Endodermal cell (in vitro differentiated cells): Measurements from ENCODE around the gene CHTOP. TPM values are rescaled to one million over a fixed set of nuclear protein-coding genes. Genes with fewer than 3 reads are reported as not detected.

Experiments
- DNase-seq: peaks from one replicate; pipeline ENCODE4 v3.0.0-alpha.2; 2017
- H3K27ac ChIP-seq: 2 replicates; pipeline ENCODE4 v1.5.1; 2013; ENCODE audit warnings: mild to moderate bottlenecking, low read depth, low read length, moderate library complexity
- H3K27me3 ChIP-seq: 2 replicates; pipeline ENCODE4 v1.6.1; 2013; ENCODE audit warnings: mild to moderate bottlenecking, low read length, moderate library complexity; ENCODE audit not compliant: insufficient read depth, control insufficient read depth, poor library complexity, severe bottlenecking
- H3K36me3 ChIP-seq: 2 replicates; pipeline ENCODE4 v1.7.0; 2013; ENCODE audit warnings: mild to moderate bottlenecking, low read length, moderate library complexity; ENCODE audit not compliant: control insufficient read depth, insufficient read depth
- H3K4me1 ChIP-seq: one replicate; pipeline ENCODE4 v1.7.0; 2013; ENCODE audit warnings: low read length; ENCODE audit not compliant: control insufficient read depth, insufficient read depth
- H3K4me3 ChIP-seq: 2 replicates; pipeline ENCODE4 v1.5.1; 2013; ENCODE audit warnings: mild to moderate bottlenecking, low read length, moderate library complexity
- H3K9ac ChIP-seq: 2 replicates; pipeline ENCODE4 v1.6.1; 2013; ENCODE audit warnings: mild to moderate bottlenecking, low read length, moderate library complexity; ENCODE audit not compliant: poor library complexity, severe bottlenecking; ENCODE audit errors: extremely low read depth
- H3K9me3 ChIP-seq: 2 replicates; pipeline ENCODE4 v1.6.1; 2013; ENCODE audit warnings: mild to moderate bottlenecking, low read length, moderate library complexity; ENCODE audit not compliant: control insufficient read depth
- H3K27ac Mint-ChIP-seq: 2 replicates; pipeline ENCODE4 v1.8.0; 2020; ENCODE audit warnings: mixed read lengths
- H3K27me3 Mint-ChIP-seq: 2 replicates; pipeline ENCODE4 v1.8.0; 2021; ENCODE audit warnings: mild to moderate bottlenecking, mixed read lengths; ENCODE audit not compliant: insufficient read depth
- H3K36me3 Mint-ChIP-seq: 2 replicates; pipeline ENCODE4 v1.8.0; 2020; ENCODE audit warnings: low read depth, mixed read lengths
- H3K4me1 Mint-ChIP-seq: 2 replicates; pipeline ENCODE4 v1.8.0; 2020; ENCODE audit warnings: mixed read lengths
- H3K4me3 Mint-ChIP-seq: 2 replicates; pipeline ENCODE4 v1.8.0; 2020; ENCODE audit warnings: mild to moderate bottlenecking, moderate library complexity, mixed read lengths
- H3K9me3 Mint-ChIP-seq: 2 replicates; pipeline ENCODE4 v1.8.0; 2020; ENCODE audit warnings: mild to moderate bottlenecking, mixed read lengths
- CTCF ChIP-seq: fragments of 200-600 bp; sonication (generic); conservative IDR thresholded peaks from 2 replicates; pipeline ENCODE4 v1.5.0; 2021; ENCODE audit warnings: antibody characterized with exemption, mild to moderate bottlenecking
- WGBS, 2 experiments: methylation state at CpG; one replicate each; pipeline versions ENCODE4 v1.1.5 to v1.1.7; 2013; ENCODE audit warnings: missing lambda C conversion rate in 2 of 2, mixed read lengths in 1 of 2; ENCODE audit not compliant: insufficient coverage in 1 of 2, insufficient read length in 1 of 2; 5-methylcytosine and 5-hydroxymethylcytosine counted together
- total RNA-seq, 2 donors: library from RNA; stranded (reverse); fragmentation: NEBNext Ultra II Directional in 1 of 2; extraction: Animal tissue kit (Norgen Biotek cat#: 25700) in 1 of 2; gene quantifications; 2 replicates in 1 of 2; 3 replicates in 1 of 2; pipeline ENCODE4 v1.2.1, GENCODE V29; 2021

Gene CHTOP
- total RNA-seq, 2 donors from 2014 or later, result 98.4 to 117 TPM

DNA sequence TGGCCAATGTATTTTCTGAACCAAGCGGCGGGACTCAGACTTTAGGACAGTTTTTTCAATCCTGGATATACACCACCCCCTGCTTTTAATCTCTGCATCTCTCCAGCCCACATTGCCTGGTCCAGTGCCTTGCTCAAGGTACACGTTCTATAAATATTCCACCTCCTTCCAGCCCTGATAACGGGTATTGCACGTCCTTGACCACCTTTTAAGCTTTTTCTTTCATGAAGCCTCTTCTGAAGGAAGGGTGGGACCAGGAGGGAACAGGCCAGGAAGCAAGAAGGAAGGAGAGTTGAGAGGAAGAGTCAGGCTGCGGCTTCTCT is 24.3 kb upstream of the CHTOP start:
- H3K36me3 ChIP-seq, result peaks cover 40% of the 10 kb centered on the region
- H3K27ac Mint-ChIP-seq, result peak overlapping the region; percentile 84
- 78 to 100% methylated on average over 2 to 6 of the region's 6 CpGs for whole genome bisulfite sequencing, 2 experiments
- no peaks in the 10 kb centered on the region for H3K9me3 Mint-ChIP-seq
- H3K4me3 Mint-ChIP-seq, result peak overlapping the region; percentile 79
- TF ChIP-seq CTCF, result no peak
- H3K4me1 Mint-ChIP-seq, result peaks cover 50% of the 10 kb centered on the region
- H3K9me3 ChIP-seq, result no peaks in the 10 kb centered on the region
- peak overlapping the region; percentile 97 for H3K4me3 ChIP-seq
- H3K27me3 Mint-ChIP-seq, result peaks cover 2% of the 10 kb centered on the region
- peaks cover 3% of the 10 kb centered on the region for H3K4me1 ChIP-seq
- no peak overlapping the region for H3K9ac ChIP-seq
- H3K36me3 Mint-ChIP-seq, result peaks cover 25% of the 10 kb centered on the region
- no peaks in the 10 kb centered on the region for H3K27me3 ChIP-seq
- no peak overlapping the region for H3K27ac ChIP-seq
- DNase-seq, result no peak

DNA sequence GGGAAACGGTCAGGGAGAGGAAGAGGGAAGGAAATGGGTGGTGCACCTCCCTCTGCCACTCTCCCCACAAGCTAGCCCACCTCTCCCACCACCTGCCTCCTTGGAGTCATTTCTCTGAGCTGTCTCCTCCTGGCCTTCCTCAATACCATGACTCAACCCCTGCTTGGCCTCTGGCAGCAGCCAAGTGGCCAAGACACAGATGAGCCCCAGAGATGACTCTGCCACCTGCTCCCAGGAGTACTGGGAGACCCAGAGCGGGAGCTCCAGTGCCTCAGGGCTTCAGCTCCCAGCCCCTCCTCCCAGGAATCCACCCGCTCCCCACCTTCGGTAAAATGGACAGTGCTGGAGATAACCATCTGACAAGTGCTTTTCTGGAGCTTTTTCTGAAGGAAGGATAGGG is 23.5 kb upstream of the CHTOP start:
- Mint-ChIP-seq H3K27ac (peak overlapping the region; percentile 48), H3K4me3 (peak overlapping the region; percentile 79), H3K9me3 (no peaks in the 10 kb centered on the region), H3K4me1 (peaks cover 50% of the 10 kb centered on the region), H3K36me3 (peaks cover 20% of the 10 kb centered on the region), H3K27me3 (peaks cover 2% of the 10 kb centered on the region)
- peaks cover 3% of the 10 kb centered on the region for H3K4me1 ChIP-seq
- peak overlapping the region; percentile 97 for H3K4me3 ChIP-seq
- no peak overlapping the region for H3K9ac ChIP-seq
- no peak for TF ChIP-seq CTCF
- no peak for DNase-seq
- H3K36me3 ChIP-seq, result peaks cover 34% of the 10 kb centered on the region
- H3K27ac ChIP-seq, result no peak overlapping the region
- no peaks in the 10 kb centered on the region for H3K27me3 ChIP-seq
- 60 to 66% methylated on average over 1 to 4 of the region's 4 CpGs for WGBS, 2 experiments
- no peaks in the 10 kb centered on the region for H3K9me3 ChIP-seq

GRCh38 chr1:153610811-153611301 is 23.0 kb upstream of the CHTOP start:
- Histone ChIP-seq H3K27ac (no peak overlapping the region), H3K4me1 (peaks cover 3% of the 10 kb centered on the region), H3K9ac (no peak overlapping the region), H3K9me3 (no peaks in the 10 kb centered on the region), H3K27me3 (no peaks in the 10 kb centered on the region), H3K36me3 (peaks cover 30% of the 10 kb centered on the region), H3K4me3 (peak overlapping the region; percentile 97)
- TF ChIP-seq CTCF, result no peak
- DNase-seq, result no peak
- Mint-ChIP-seq H3K4me3 (peak overlapping the region; percentile 79), H3K4me1 (peaks cover 54% of the 10 kb centered on the region), H3K36me3 (peaks cover 19% of the 10 kb centered on the region), H3K27ac (no peak overlapping the region), H3K9me3 (no peaks in the 10 kb centered on the region), H3K27me3 (peaks cover 2% of the 10 kb centered on the region)
- WGBS, 2 experiments, result 83 to 90% methylated on average over 1 to 7 of the region's 7 CpGs
